ENCODE measurements around the gene TMPRSS3.

TMPRSS3 gene

DNA sequence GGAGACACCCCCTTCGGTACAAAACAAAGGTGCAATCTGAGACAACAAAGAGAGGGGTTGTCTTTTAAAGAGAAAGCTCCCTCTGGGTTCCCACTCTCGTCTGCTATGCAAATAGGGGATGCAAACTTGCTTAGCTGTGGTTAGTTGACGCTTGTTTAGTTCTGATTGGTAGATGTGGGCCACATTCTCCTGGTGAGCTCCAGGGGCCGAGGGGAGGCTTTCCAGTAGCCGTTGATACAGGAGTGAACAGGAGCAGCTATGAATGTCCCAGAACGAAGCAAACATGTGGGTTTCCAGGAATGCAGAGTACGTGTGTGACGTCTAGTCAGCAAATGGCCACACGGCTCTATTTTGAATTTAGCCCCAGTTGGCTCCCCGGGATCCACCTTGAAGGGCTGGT lies 59.8 kb downstream of the TMPRSS3 start:
- Histone ChIP-seq H3K9me2 (replicated peaks; ENCODE audit: low read depth, low read length) (no peaks in the 10 kb centered on the region), H4K20me1 (ENCODE audit: insufficient read depth, low read length, poor library complexity, severe bottlenecking) (no peaks in the 10 kb centered on the region), H3K27me3 (ENCODE audit: insufficient read depth, low read length, poor library complexity, severe bottlenecking) (no peaks in the 10 kb centered on the region), H3K36me3 (ENCODE audit: insufficient read depth, low read length) (no peaks in the 10 kb centered on the region), H3F3A (ENCODE audit: low read depth) (no peaks in the 10 kb centered on the region), H2AFZ (ENCODE audit: low read length) (no peak overlapping the region), H3K9me3 (ENCODE audit: insufficient read depth, low read depth, low read length) (peaks cover 8% of the 10 kb centered on the region; the same call in 1 of the 2 replicates), H3K4me3 (ENCODE audit: low read length, poor library complexity, severe bottlenecking) (no peak overlapping the region), H3K4me1 (ENCODE audit: insufficient read depth, low read length, poor library complexity, severe bottlenecking) (peaks cover 11% of the 10 kb centered on the region), H3K9ac (ENCODE audit: low read depth, low read length, poor library complexity, severe bottlenecking) (no peak overlapping the region), H3K79me2 (ENCODE audit: insufficient read depth, low read length) (no peaks in the 10 kb centered on the region), H3K4me2 (ENCODE audit: low read depth, low read length, poor library complexity, severe bottlenecking) (no peak overlapping the region)
- no peak for TF ChIP-seq EZH2phosphoT487 (IDR thresholded peaks at IDR 0.05; ENCODE audit: borderline replicate concordance)
- TF ChIP-seq, protein P1, sequence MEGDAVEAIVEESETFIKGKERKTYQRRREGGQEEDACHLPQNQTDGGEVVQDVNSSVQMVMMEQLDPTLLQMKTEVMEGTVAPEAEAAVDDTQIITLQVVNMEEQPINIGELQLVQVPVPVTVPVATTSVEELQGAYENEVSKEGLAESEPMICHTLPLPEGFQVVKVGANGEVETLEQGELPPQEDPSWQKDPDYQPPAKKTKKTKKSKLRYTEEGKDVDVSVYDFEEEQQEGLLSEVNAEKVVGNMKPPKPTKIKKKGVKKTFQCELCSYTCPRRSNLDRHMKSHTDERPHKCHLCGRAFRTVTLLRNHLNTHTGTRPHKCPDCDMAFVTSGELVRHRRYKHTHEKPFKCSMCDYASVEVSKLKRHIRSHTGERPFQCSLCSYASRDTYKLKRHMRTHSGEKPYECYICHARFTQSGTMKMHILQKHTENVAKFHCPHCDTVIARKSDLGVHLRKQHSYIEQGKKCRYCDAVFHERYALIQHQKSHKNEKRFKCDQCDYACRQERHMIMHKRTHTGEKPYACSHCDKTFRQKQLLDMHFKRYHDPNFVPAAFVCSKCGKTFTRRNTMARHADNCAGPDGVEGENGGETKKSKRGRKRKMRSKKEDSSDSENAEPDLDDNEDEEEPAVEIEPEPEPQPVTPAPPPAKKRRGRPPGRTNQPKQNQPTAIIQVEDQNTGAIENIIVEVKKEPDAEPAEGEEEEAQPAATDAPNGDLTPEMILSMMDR (conservative IDR thresholded peaks at IDR 0.05; ENCODE audit: low read length) = no peak

DNA sequence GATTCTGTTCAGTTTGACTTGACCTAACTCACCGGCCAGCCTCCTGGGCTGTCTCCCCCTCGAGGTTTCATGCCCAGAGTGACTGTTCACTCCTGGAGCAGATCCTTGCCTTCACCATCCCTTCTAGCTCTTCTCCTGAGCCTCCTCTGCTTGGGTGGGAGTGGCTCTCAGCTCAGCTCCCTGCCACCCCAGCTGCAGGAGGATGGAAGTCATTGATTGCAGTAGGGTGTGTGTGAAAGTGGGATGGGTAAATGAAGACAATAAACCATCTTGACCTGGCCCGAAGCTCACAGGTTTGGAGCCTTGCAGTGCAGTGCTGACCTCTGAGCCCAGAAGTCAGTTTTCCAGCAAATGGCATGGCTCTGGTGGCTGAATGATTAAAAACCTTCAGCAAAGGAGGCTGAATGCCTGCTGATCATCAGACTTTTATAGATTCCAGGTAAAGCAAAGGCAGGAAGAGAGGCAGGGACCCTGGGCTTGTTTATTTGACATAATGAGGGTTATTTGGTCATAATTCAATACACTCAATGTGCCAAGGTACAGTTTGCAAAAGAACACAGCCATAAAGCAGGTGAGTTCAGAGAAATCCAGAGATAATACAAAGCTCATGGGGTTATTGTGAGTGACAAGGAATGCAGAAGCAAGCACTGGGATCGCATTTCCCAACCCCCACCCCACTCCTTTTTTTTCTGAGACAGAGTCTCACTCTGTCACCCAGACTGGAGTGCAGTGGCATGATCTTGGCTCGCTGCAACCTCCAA lies 63.1 kb downstream of the TMPRSS3 start:
- H4K20me1 ChIP-seq (ENCODE audit: insufficient read depth, low read length, poor library complexity, severe bottlenecking) = no peaks in the 10 kb centered on the region
- H3K4me1 ChIP-seq (ENCODE audit: insufficient read depth, low read length, poor library complexity, severe bottlenecking) = no peaks in the 10 kb centered on the region
- H3K9me2 ChIP-seq (replicated peaks; ENCODE audit: low read depth, low read length) = no peaks in the 10 kb centered on the region
- no peak overlapping the region for H3K4me3 ChIP-seq (ENCODE audit: low read length, poor library complexity, severe bottlenecking)
- H3K9me3 ChIP-seq (ENCODE audit: insufficient read depth, low read depth, low read length) = peaks cover 8% of the 10 kb centered on the region; the same call in 1 of the 2 replicates
- no peaks in the 10 kb centered on the region for H3F3A ChIP-seq (ENCODE audit: low read depth)
- no peaks in the 10 kb centered on the region for H3K79me2 ChIP-seq (ENCODE audit: insufficient read depth, low read length)
- no peak overlapping the region for H3K9ac ChIP-seq (ENCODE audit: low read depth, low read length, poor library complexity, severe bottlenecking)
- no peak overlapping the region for H3K4me2 ChIP-seq (ENCODE audit: low read depth, low read length, poor library complexity, severe bottlenecking)
- no peaks in the 10 kb centered on the region for H3K36me3 ChIP-seq (ENCODE audit: insufficient read depth, low read length)
- TF ChIP-seq, protein P1 (conservative IDR thresholded peaks at IDR 0.05; ENCODE audit: low read length) = no peak
- no peak for TF ChIP-seq EZH2phosphoT487 (IDR thresholded peaks at IDR 0.05; ENCODE audit: borderline replicate concordance)
- no peaks in the 10 kb centered on the region for H3K27me3 ChIP-seq (ENCODE audit: insufficient read depth, low read length, poor library complexity, severe bottlenecking)
- no peak overlapping the region for H2AFZ ChIP-seq (ENCODE audit: low read length)

DNA sequence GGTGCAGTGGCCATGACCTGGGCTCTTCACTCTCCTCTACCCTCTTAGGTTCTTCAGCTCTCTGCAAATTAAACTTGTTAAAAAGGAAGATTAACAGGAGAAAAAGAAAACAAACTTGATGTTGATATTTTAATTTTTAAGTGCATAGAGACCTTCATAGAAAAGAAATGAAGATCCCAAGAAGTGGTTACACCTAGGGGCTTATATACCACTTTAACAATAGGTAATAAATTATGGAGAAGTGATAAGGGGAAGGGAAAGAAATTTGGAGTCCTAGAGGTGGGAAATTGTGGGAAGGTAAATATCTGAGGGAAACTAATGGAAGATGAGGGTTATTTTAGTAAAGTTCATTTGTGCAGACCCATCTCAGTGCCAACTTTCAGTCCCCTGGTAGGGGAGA lies 64.2 kb downstream of the TMPRSS3 start:
- no peak for TF ChIP-seq EZH2phosphoT487 (IDR thresholded peaks at IDR 0.05; ENCODE audit: borderline replicate concordance)
- TF ChIP-seq, protein P1 (conservative IDR thresholded peaks at IDR 0.05; ENCODE audit: low read length) = no peak
- peaks cover 8% of the 10 kb centered on the region; the same call in 1 of the 2 replicates for H3K9me3 ChIP-seq (ENCODE audit: insufficient read depth, low read depth, low read length)
- no peaks in the 10 kb centered on the region for H3K27me3 ChIP-seq (ENCODE audit: insufficient read depth, low read length, poor library complexity, severe bottlenecking)
- no peaks in the 10 kb centered on the region for H3K9me2 ChIP-seq (replicated peaks; ENCODE audit: low read depth, low read length)
- H3K9ac ChIP-seq (ENCODE audit: low read depth, low read length, poor library complexity, severe bottlenecking) = no peak overlapping the region
- no peaks in the 10 kb centered on the region for H3F3A ChIP-seq (ENCODE audit: low read depth)
- no peaks in the 10 kb centered on the region; the same call in 1 of the 2 replicates for H3K36me3 ChIP-seq (ENCODE audit: insufficient read depth, low read length)
- H3K4me3 ChIP-seq (ENCODE audit: low read length, poor library complexity, severe bottlenecking) = no peak overlapping the region
- H3K79me2 ChIP-seq (ENCODE audit: insufficient read depth, low read length) = no peaks in the 10 kb centered on the region
- no peak overlapping the region for H2AFZ ChIP-seq (ENCODE audit: low read length)
- no peak overlapping the region for H3K4me2 ChIP-seq (ENCODE audit: low read depth, low read length, poor library complexity, severe bottlenecking)
- H3K4me1 ChIP-seq (ENCODE audit: insufficient read depth, low read length, poor library complexity, severe bottlenecking) = no peaks in the 10 kb centered on the region
- no peaks in the 10 kb centered on the region for H4K20me1 ChIP-seq (ENCODE audit: insufficient read depth, low read length, poor library complexity, severe bottlenecking)
